HG02981 (cell line): Measurements from ENCODE around the gene GRAMD1B.

Experiments
- ATAC-seq: cut with Tn5 transposase; IDR thresholded peaks from one replicate; pipeline ENCODE4 v1.9.1; 2021; ENCODE audit warnings: mild to moderate bottlenecking, moderate library complexity; ENCODE audit not compliant: unreplicated experiment

The GRAMD1B gene

DNA sequence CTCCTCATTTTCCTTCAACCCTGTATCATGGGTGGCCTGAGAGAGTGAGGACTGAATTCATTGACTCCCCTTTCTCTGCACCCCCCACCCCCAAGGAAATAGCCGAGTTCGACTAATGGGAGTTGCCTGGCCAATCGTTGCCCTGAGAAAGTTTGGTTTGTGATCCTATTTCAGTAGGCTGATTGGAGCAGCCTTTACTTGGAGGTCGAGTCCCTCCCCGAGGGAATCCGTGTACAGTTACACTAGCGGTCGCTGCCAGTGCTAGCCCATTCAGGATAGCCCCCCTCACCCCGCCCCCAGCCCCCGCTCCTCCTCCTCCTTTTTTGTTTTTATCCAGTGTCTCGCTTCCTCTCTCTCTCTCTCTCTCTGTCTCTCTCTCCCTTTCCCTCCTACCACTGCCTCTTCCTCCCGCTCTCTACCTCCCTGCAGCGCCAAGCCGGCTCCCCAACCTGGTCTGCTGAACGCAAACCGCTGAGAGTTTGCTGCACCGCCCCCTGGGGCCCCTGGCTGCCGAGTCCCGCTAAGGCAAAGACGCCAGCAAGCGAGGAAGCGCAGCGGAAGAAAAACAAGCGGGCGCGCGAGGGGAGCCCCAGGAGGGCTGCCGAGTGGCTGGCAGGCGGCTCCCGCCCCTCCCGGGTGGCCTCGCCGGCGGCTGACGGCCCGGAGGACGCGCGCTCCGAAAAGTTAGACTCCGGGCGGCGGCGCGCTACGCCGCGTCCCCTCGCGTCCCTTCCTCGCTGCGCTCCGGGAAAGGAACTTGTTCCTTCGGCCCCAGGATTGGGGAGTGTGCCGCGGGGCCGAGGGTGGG, at the start of gene GRAMD1B:
GRAMD1B (plus strand) TSS at position 357 of the 808 bp plus-strand sequence. CDS start 524 bp downstream, outside the sequence.
- peak; percentile 60 for ATAC-seq

DNA sequence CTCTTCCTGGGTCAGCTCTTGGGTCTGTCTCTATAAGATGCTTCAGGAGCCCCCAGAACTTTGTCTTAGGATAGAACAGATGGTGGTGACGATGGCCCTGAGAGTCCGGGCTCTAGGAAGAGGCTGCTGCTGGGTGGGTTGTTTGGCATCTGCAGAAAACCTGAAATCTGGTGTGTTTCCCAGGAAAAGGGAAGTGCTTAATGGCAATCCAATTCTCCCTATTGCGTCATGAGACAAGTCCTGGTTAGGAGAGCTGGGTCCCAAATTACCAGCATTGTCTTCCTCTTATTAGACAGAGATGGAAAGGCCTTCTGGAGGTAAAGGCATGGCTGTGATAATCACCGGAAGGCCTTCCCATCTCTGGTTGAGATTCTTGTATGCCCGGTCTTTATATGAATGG, 48.9 kb upstream of the GRAMD1B start:
- no peak for ATAC-seq

DNA sequence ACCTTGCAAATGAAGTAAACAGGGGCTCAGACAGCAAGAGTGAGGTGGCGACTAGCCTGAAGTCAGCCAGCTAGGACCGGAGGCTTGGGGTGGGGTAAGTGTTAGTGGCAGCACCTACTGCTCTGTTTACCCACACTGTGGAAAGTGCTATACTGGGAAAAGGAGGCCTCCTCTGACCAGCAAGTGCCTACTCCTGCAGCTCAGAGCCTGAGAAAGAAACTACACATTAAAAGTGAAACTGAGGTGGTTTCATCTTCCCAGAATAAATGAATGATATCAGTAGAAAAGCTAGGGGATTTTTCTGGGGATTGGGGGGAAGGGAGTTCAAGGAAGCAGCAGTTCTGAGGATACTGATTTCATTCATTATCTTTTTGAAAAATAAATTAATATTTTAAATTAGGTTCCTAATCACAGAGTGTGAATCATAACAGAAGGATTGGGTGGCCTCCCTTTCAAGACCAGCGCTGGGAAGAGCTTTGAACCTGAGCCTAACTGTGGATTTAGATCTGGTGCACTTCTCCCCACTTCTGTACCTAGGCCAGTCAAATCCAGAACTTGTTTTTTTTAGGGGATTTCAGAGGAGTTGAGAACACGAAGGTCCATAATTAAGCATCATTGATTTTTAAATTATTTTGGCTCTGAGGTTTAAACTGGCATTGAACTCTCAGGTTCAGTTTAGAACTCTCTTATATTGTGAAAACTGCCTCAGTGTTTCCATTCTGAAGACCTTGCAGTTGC, 48.1 kb upstream of the GRAMD1B start:
- peak; percentile 71 for ATAC-seq

DNA sequence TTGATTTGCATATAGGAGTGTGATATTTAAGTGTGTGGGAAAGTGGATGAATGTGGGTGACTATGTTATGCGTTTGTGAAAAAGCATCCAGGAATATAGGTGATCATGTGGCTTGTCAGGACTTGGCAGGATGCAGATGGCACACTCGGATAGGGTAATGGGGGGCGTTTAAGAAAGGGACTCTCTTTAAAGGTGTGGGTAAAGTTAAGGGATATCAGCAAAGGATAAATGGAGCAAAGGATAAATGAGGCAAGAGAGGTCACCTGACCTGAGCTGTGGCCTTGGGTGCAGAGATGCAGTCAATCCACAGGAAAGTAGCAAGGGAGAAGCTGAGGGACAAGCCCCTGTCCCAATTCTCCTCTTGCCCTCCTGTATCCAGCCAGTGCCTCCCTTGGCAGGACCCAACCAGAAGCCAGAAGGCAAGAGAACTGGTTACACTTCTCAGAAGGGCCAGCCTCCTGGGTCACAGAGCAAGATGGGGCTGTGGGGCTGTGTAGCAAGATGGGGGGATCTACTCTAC, 47.5 kb upstream of the GRAMD1B start:
- ATAC-seq, result no peak

GRCh38 chr11:123384116-123384515, 46.0 kb upstream of the GRAMD1B start:
- no peak for ATAC-seq

DNA sequence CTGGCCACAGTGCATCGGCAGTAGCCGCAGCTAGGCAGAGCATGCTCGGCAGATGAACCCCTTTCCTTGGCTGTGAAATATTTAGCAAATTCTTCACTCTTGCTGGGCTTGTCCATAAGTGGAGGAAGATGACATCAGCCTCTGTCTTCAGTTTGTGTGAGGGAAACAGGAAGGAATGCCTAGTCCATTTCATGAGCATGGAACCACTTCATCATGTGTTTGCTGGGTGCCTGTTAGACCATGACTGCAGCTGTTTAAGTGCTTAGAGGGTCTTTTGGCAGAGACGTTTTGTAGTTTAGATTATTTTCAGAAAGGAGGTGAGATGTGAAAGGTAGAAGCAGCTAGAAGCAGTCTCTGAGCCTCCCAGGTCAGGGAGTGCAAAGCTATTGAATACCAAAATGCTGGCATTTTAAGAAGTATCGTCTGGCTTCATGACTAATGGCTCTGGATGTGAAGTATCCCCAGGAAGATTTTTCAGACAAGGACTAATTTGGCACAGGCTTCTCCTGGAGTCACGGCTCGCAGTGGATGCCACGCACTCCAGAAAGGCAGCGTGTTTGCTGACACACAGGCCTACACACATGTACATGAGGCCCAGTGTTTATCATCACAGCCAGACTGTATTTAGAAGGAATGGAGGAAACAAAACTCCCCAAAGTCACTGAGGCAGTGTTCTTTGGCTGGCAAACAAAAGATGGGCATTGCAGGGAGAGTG, 43.1 kb upstream of the GRAMD1B start:
- no peak for ATAC-seq

- ATAC-seq, result no peak
Observed at GRCh38 chr11:123388640-123389039, 41.4 kb upstream of the GRAMD1B start.

GRCh38 chr11:123390146-123390545, 39.9 kb upstream of the GRAMD1B start:
- ATAC-seq, result no peak

DNA sequence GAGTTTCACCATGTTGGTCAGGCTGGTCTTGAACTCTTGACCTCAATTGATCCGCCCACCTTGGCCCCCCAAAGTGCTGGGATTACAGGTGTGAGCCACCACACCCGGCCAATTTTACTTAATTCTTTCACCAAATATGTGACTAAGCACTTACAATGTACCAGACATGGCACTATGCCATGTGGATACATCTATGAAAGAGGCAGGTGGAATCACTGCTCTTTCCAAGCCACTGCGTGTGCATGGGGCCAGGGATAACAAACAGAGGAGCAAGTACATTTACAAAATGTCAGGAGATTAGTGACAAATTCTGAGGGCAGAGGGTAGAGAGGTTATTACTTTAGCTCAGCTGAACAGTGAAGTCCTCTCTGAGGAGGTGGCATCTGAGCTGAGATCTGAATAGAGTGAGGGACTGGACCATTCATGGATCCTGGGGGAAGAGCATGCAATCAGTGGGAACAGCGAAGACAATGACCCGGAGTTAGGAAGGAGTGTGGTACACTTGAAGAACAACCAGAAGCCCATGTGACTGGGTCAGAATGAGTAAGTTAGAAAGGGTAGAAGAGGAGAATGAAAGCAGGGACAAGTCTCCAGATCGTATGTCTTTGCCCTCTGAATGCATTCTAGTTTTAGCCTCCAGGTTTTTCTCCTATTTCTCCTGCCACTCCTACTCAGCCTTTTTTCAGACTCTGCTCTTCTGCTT, 38.3 kb upstream of the GRAMD1B start:
- ATAC-seq, result no peak

DNA sequence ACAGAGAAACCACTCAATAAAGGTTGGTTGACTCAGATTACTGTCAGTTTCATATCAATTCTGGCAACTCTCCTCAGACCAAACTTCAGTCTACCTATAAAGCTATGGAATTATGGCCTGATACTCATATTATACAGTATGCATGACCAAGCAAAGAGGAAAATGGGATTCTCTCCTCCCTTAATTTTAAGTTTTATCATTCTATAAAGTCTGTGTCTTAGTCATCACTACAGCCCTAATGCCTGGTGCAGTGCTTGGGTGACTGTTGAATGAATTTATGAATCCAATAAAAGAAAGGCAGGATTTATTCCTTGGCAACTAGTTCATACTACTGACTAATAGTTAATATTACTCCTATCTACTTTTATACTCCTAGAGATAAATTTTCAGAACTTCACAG, 37.6 kb upstream of the GRAMD1B start:
- ATAC-seq, result no peak

DNA sequence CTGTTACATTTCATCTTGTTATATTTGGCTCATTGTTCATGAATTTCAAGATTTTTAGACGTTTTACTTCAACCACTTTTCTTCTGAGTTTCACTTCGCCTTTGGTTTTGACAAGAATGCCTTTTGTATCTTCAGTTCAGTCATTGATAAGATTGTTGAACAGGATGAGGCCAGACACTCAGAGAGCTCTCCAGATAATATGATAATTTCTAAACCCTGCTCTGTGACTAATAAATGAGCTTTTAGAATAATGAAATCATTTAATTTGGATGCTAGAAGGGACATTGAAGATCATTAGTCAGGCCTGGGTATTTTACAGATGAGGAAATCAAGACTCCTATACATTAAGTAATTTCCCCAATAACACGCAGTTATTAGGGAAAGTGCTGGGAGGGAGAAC, 37.2 kb upstream of the GRAMD1B start:
- ATAC-seq, result no peak

- ATAC-seq, result no peak
Observed at GRCh38 chr11:123393312-123393927, 36.6 kb upstream of the GRAMD1B start.

DNA sequence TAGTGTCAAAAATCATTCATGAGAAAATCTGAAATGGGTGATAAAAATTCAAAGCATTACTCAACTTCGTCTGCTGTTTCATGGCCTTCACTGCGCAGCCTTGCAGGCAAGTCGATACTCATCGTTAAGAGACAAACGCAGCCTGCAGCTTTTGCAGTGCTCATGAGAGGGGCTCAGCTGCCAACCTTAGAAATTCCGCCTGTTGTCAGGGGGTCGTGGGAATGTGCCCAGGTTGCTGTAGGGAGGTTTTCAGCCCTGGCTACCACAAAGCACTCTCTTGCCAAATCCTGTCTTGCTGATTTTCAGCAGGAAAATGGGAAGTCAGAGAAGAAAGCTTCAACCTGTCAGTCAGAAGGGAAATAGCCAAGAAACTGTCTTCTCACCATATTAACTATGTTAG, 25.4 kb upstream of the GRAMD1B start:
- no peak for ATAC-seq

GRCh38 chr11:123405123-123405592, 24.9 kb upstream of the GRAMD1B start:
- ATAC-seq, result no peak

DNA sequence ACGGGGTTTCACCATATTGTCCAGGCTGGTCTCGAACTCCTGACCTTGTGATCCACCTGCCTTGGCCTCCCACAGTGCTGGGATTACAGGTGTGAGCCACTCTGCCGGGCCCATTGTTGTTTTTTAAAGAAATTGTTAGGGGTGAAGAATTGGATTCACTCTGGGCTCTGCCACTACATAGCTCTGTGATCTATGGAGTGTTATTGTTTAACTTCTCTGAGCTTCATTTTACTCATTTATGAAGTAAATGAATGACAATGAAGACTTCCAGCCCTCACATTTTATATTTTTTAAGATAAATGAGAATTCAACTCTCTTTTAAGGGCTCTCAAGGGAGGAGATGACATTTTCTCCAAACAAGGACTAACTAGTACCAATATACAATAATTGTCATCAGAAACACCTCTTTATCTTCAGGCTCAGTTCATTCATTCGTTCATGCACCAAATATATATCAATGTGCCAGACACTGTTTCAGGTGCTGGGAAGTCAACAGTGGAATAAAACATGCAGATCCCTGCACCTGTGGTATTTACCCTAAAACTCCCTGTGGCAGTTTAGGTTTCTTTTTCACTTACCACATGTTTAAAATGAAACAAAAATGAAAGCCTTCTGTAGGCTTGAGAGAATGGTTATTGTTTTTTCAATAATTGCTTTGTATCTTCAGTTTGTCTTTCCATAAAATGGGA, 23.5 kb upstream of the GRAMD1B start:
- peak; percentile 60 for ATAC-seq

- no peak for ATAC-seq
Observed at GRCh38 chr11:123407130-123407995, 22.7 kb upstream of the GRAMD1B start.

DNA sequence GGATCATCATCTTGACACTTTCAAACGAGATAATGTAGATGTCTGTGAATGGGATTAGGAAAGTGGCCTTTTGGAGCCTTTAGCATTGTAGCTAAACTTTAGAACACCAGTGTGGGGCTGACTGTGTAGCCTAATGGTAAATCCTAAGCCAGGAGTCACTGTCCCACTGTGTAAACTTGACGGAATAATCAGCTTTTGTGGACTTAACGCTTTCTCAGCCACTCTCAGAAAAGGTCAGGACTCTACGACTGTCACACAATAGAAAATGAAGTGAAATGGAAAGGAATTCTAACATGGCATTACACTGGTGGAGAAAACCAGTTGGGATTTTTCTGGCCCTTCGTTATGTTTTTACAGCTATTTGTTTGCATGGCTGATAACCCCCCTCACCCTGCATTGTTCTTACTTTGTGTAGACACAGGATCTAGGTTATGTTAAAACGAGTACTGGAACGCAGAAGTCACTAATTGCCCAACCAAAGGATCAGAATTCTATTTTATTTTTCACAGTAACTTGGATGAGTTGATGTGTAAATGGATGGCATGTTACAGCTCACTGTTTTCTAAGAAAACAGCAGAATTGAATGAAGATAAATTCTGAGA, 22.0 kb upstream of the GRAMD1B start:
- ATAC-seq, result no peak
